Vagina (tissue), 2 donors: Measurements from ENCODE around the gene CDCA8. TPM values are rescaled to one million over a fixed set of nuclear protein-coding genes. Genes with fewer than 3 reads are reported as not detected.
"Not testable (repeated sequence)": the region's sequence is repeated elsewhere in the genome, so short reads cannot be mapped to it uniquely, and the experiment has no call there.

Experiments used
- DNase-seq, 2 donors: peaks; one replicate each; pipeline ENCODE4 v3.0.0-alpha.2; 2017; ENCODE audit errors: extremely low spot score in 2 of 2
- H3K27ac ChIP-seq: fragments of 200-600 bp; sonication (generic); one replicate; pipeline ENCODE4 v1.5.1; 2019
- H3K27me3 ChIP-seq: fragments of 200-600 bp; sonication (generic); one replicate; pipeline ENCODE4 v1.5.1; 2019
- H3K36me3 ChIP-seq, 2 donors: fragments of 200-600 bp; sonication (generic); one replicate each; pipeline ENCODE4 v1.5.1; 2017 to 2019
- H3K4me1 ChIP-seq: fragments of 200-600 bp; sonication (generic); one replicate; pipeline ENCODE4 v1.5.1; 2019
- H3K4me3 ChIP-seq, 2 donors: fragments of 200-600 bp; sonication (generic); 1 replicate in 1 of 2; 2 replicates in 1 of 2; pipeline ENCODE4 v1.5.1; 2016 to 2019
- H3K9me3 ChIP-seq: fragments of 200-600 bp; sonication (generic); one replicate; pipeline ENCODE4 v1.5.1; 2019
- POLR2A ChIP-seq, 2 donors: fragments of 450-650 bp; IDR thresholded peaks; one replicate each; pipeline ENCODE4 v1.6.1; 2017; ENCODE audit warnings: antibody characterized with exemption in 2 of 2, mild to moderate bottlenecking in 2 of 2, moderate library complexity in 2 of 2
- POLR2AphosphoS5 ChIP-seq, 2 donors: sonication (generic); formaldehyde crosslinking; IDR thresholded peaks; one replicate each; pipeline ENCODE4 v1.9.0; 2017; ENCODE audit warnings: antibody characterized with exemption in 2 of 2, mild to moderate bottlenecking in 2 of 2, low read depth in 1 of 2; ENCODE audit not compliant: insufficient read depth in 1 of 2
- intact Hi-C: fragments of 100-400 bp; cut with DNase I; formaldehyde crosslinking; loops from one replicate; pipeline ENCODE4 v1.15.1; 2023
- total RNA-seq: library from RNA; depleted of rRNA; stranded (reverse); fragments of >200 nt; gene quantifications from one replicate; pipeline ENCODE4 v1.2.3, GENCODE V29; 2016
- TF ChIP-seq, protein P1 (sequence below), 3 experiments: fragments of 450-650 bp in 2 of 3; fragments of 200-600 bp in 1 of 3; sonication (generic) in 1 of 3; IDR thresholded peaks; one replicate each; pipeline ENCODE4 v1.5.1; 2017 to 2019; ENCODE audit warnings: antibody characterized with exemption in 3 of 3, mild to moderate bottlenecking in 2 of 3, moderate library complexity in 2 of 3

The CDCA8 gene
- total RNA-seq, 1 donor from 2014 or later, result 2.2 TPM

DNA sequence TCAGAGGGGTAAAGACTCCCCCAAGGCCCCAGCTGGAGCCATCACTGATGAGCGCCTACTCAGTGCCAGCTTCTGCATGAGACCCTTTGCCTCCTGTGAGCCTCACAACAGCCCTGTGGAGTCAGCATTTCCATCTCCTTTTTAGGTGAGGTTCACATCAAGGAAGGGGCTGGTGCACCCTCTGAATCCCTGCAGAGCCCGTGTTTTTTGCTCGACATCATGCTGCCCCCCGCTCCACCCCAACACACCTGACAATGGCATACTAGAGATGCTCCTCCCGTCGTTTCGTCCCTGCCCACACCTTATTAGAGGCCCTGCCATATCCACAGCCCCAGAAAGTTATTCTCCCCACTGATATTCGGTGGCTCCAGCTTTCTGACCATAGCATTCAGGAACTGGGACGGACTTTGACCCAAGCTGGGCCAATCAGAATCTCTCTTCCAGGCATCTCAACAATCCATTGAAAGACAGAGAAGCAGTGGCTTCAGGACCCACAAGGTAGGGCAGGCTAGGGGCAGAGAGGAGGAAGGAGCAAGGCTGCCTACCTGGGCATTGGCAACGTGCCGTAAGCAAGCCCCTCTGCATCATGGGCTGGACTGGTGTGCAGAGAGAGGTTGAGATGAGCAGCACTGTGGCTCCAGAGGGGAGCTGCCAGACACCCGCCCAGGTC lies 39.9 kb downstream of the CDCA8 start:
- intact Hi-C loops, result no loop called here
- no peaks in the 10 kb centered on the region for H3K36me3 ChIP-seq
- H3K9me3 ChIP-seq, result no peaks in the 10 kb centered on the region
- peaks cover 3% of the 10 kb centered on the region for H3K27me3 ChIP-seq
- H3K27ac ChIP-seq, result no peak overlapping the region
- H3K4me3 ChIP-seq, result no peak overlapping the region
- no peak for DNase-seq
- no peaks in the 10 kb centered on the region for H3K4me1 ChIP-seq
- TF ChIP-seq, protein P1, sequence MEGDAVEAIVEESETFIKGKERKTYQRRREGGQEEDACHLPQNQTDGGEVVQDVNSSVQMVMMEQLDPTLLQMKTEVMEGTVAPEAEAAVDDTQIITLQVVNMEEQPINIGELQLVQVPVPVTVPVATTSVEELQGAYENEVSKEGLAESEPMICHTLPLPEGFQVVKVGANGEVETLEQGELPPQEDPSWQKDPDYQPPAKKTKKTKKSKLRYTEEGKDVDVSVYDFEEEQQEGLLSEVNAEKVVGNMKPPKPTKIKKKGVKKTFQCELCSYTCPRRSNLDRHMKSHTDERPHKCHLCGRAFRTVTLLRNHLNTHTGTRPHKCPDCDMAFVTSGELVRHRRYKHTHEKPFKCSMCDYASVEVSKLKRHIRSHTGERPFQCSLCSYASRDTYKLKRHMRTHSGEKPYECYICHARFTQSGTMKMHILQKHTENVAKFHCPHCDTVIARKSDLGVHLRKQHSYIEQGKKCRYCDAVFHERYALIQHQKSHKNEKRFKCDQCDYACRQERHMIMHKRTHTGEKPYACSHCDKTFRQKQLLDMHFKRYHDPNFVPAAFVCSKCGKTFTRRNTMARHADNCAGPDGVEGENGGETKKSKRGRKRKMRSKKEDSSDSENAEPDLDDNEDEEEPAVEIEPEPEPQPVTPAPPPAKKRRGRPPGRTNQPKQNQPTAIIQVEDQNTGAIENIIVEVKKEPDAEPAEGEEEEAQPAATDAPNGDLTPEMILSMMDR (IDR thresholded peaks at IDR 0.05), result no peak
- TF ChIP-seq POLR2AphosphoS5 (IDR thresholded peaks at IDR 0.05; ENCODE audit: insufficient read depth in 1 of 2, low read depth in 1 of 2), result no peak
- no peak for TF ChIP-seq POLR2A (IDR thresholded peaks at IDR 0.05)

DNA sequence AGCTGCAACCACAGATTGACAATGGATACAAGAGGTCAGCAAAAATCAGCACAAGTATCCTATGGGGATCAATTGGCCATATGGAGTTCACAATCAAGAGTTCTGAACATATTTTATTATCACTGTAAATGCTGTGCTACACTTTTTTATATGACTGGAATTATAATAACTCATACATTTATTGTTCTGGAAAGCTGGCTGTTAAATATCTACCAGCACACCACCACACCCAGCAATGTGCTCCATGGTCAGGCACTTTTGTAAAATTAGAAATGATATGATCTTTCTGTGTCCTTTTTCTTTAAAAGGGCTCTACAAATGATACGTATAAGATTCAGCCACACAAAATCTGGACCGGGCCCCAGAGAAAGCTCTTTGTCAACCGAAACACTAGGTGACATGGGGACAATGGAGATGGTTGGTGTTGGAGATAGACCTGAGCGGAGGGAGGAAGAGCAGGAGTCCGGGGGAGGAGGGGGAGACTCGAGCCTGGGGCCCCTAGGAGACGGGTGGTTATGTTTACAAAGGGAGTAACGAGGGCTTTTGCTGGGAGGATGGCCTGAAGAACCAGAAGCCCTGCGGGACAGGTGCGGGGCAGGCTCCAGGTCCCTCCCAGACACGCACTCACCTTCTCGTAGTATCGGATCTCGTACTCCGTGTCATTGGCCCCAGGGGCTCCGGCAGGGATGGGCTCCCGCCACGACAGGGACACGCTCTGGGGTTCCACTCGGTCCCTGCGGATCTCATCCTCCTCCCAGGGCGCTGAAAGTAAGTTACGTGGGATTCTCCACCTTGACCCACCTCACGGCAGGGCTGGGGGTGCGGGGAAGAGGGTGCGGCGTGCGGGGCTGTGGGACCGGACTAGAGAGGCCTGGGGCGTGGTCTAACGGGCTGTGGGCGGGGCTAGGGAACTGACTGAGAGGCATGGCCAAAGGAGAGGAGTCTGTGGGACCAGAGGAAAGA lies 42.6 kb downstream of the CDCA8 start:
- TF ChIP-seq, protein P1 (IDR thresholded peaks at IDR 0.05), result no peak
- TF ChIP-seq POLR2AphosphoS5 (IDR thresholded peaks at IDR 0.05; ENCODE audit: insufficient read depth in 1 of 2, low read depth in 1 of 2) (no peak), POLR2A (IDR thresholded peaks at IDR 0.05) (no peak)
- intact Hi-C loops, result no loop called here
- Histone ChIP-seq H3K27ac (no peak overlapping the region), H3K27me3 (peaks cover 3% of the 10 kb centered on the region), H3K4me3 (no peak overlapping the region), H3K9me3 (no peaks in the 10 kb centered on the region), H3K36me3 (no peaks in the 10 kb centered on the region), H3K4me1 (no peaks in the 10 kb centered on the region)
- DNase-seq, result no peak

DNA sequence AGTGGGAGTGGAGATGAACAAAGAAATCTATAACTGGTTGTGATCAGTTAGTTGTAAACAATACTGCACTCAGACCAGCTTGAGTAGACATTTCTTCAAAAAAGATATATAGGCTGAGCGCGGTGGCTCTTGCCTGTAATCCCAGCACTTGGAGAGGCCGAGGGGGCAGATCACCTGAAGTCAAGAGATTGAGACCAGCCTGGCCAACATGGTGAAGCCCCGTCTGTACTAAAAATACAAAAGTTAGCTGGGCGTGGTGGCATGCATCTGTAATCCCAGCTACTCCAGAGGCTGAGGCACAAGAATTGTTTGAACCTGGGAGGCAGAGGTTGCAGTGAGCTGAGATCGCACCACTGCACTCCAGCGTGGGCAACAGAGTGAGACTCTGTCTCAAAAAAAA lies 45.7 kb downstream of the CDCA8 start:
- H3K4me1 ChIP-seq, H3K36me3 ChIP-seq, H3K9me3 ChIP-seq, intact Hi-C loops, H3K27ac ChIP-seq, H3K4me3 ChIP-seq, DNase-seq, H3K27me3 ChIP-seq: not testable (repeated sequence)

DNA sequence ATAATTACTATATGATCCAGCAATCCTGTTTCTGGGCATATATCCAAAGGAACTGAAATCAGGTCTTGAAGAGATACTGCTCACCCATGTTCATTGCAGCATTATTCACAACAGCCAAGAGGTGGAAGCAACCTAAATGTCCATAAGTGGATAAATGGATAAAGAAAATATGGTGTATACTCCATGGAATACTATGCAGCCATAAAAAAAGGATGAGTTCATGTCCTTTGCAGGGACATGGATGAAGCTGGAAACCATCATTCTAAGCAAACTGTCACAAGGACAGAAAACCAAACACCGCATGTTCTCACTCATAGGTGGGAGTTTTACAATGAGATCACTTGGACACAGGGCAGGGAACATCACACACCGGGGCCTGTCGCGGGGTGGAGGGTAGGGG lies 46.3 kb downstream of the CDCA8 start:
- H3K27me3 ChIP-seq, H3K4me1 ChIP-seq, H3K9me3 ChIP-seq, H3K4me3 ChIP-seq, DNase-seq, intact Hi-C loops, H3K36me3 ChIP-seq, H3K27ac ChIP-seq: not testable (repeated sequence)

DNA sequence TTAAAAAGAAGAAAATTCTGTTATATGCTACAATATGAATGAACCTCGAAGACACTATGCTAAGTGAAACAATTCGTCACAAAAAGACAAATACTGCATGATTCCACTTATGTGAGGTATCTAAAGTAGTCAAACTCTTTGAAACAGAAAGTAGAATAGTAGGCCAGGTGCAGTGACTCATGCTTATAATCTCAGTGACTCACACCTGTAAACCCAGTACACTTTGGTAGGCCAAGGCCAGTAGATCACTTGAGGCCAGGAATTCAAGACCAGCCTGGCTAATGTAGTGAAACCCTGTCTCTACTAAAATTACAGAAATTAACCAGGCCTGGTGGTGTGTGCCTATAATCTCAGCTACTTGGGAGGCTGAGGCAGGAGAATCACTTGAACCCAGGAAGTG lies 46.9 kb downstream of the CDCA8 start:
- Histone ChIP-seq H3K27me3 (peaks cover 3% of the 10 kb centered on the region), H3K9me3 (no peaks in the 10 kb centered on the region), H3K27ac (no peak overlapping the region), H3K36me3 (no peaks in the 10 kb centered on the region), H3K4me3 (no peak overlapping the region), H3K4me1 (no peaks in the 10 kb centered on the region)
- no peak for DNase-seq
- TF ChIP-seq POLR2A (IDR thresholded peaks at IDR 0.05) (no peak), POLR2AphosphoS5 (IDR thresholded peaks at IDR 0.05; ENCODE audit: insufficient read depth in 1 of 2, low read depth in 1 of 2) (peak in 1 of 2 donors; percentile 61)
- intact Hi-C loops, result no loop called here

DNA sequence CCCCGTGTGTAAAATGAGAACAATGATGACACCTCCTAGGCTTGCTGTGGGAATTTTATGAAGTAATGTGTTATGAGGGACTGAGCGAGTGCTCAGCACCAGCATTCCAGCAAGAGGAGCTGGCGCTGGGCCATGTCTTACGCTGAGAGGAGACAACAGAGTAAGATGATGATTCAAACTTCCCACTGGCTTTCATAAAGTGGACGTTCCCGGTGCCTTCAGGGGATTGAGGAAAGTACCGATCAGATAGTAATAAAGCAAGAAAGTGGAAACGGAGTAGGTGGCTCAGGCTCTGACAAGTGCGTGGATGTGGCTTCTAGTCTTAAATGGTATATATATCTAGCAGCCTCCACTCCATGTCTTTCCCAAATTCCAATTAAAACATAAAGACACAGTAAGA lies 48.8 kb downstream of the CDCA8 start:
- DNase-seq, result no peak
- H3K27me3 ChIP-seq, result no peaks in the 10 kb centered on the region
- intact Hi-C loops, result no loop called here
- no peak overlapping the region for H3K4me3 ChIP-seq
- no peaks in the 10 kb centered on the region for H3K36me3 ChIP-seq
- TF ChIP-seq POLR2A (IDR thresholded peaks at IDR 0.05) (no peak), POLR2AphosphoS5 (IDR thresholded peaks at IDR 0.05; ENCODE audit: insufficient read depth in 1 of 2, low read depth in 1 of 2) (no peak)
- TF ChIP-seq, protein P1 (IDR thresholded peaks at IDR 0.05), result no peak
- H3K4me1 ChIP-seq, result no peaks in the 10 kb centered on the region
- H3K9me3 ChIP-seq, result no peaks in the 10 kb centered on the region
- no peak overlapping the region for H3K27ac ChIP-seq
